KMS-11 (cell line): ENCODE results near the gene GPR62.

ENCODE experiments used
- H2AFZ ChIP-seq: fragments of 200-600 bp; sonication (generic); 2 replicates; pipeline ENCODE4 v1.6.1; 2016; ENCODE audit warnings: antibody characterized with exemption, mixed run types, low read depth
- H3K27ac ChIP-seq: fragments of 200-600 bp; sonication (generic); 2 replicates; pipeline ENCODE4 v1.6.1; 2016; ENCODE audit warnings: mild to moderate bottlenecking, mixed run types
- H3K27me3 ChIP-seq: fragments of 200-600 bp; sonication (generic); 2 replicates; pipeline ENCODE4 v1.6.1; 2017; ENCODE audit warnings: mild to moderate bottlenecking, low read depth, mixed run types, moderate library complexity; ENCODE audit not compliant: insufficient read depth
- H3K36me3 ChIP-seq: fragments of 200-600 bp; sonication (generic); 2 replicates; pipeline ENCODE4 v1.6.1; 2017; ENCODE audit warnings: mild to moderate bottlenecking, mixed run types; ENCODE audit not compliant: insufficient read depth
- H3K4me1 ChIP-seq: fragments of 200-600 bp; sonication (generic); 2 replicates; pipeline ENCODE4 v1.6.1; 2016; ENCODE audit warnings: mild to moderate bottlenecking, low read depth, mixed run types; ENCODE audit not compliant: poor library complexity, severe bottlenecking
- H3K4me2 ChIP-seq: fragments of 200-600 bp; sonication (generic); 2 replicates; pipeline ENCODE4 v1.7.0; 2016; ENCODE audit warnings: mild to moderate bottlenecking, mixed run types
- H3K4me3 ChIP-seq: fragments of 200-600 bp; sonication (generic); IDR thresholded peaks from 2 replicates; pipeline ENCODE4 v1.6.1; 2017; ENCODE audit warnings: low read depth, low read length, mixed read lengths; ENCODE audit not compliant: insufficient read depth
- H3K79me2 ChIP-seq: fragments of 200-600 bp; sonication (generic); 2 replicates; pipeline ENCODE4 v1.6.1; 2016; ENCODE audit warnings: low read depth, mixed run types; ENCODE audit not compliant: insufficient read depth
- H3K9ac ChIP-seq: fragments of 200-600 bp; sonication (generic); 2 replicates; pipeline ENCODE4 v1.6.1; 2016; ENCODE audit warnings: mild to moderate bottlenecking, mixed run types
- H4K20me1 ChIP-seq: fragments of 200-600 bp; sonication (generic); 2 replicates; pipeline ENCODE4 v1.6.1; 2016; ENCODE audit warnings: mild to moderate bottlenecking, mixed run types; ENCODE audit not compliant: insufficient read depth
- CTCF ChIP-seq: fragments of 200-600 bp; sonication (generic); conservative IDR thresholded peaks from 2 replicates; pipeline ENCODE4 v1.6.1; 2017; ENCODE audit warnings: low read depth, mild to moderate bottlenecking, antibody characterized with exemption, low read length, moderate library complexity, mixed read lengths

GPR62 gene

GRCh38 chr3:51962854-51963530 is 7.8 kb downstream of the GPR62 start:
- H3K36me3 ChIP-seq = no peaks in the 10 kb centered on the region
- no peak overlapping the region for H3K27ac ChIP-seq
- H3K9ac ChIP-seq = no peak overlapping the region
- no peaks in the 10 kb centered on the region for H3K4me1 ChIP-seq
- TF ChIP-seq CTCF = no peak
- H2AFZ ChIP-seq = no peak overlapping the region
- H3K27me3 ChIP-seq = no peaks in the 10 kb centered on the region
- H3K79me2 ChIP-seq = no peaks in the 10 kb centered on the region
- H4K20me1 ChIP-seq = no peaks in the 10 kb centered on the region
- H3K4me3 ChIP-seq = no peak overlapping the region
- no peak overlapping the region for H3K4me2 ChIP-seq

- no peak for TF ChIP-seq CTCF
- Histone ChIP-seq H2AFZ (no peak overlapping the region), H3K4me3 (no peak overlapping the region), H3K79me2 (no peaks in the 10 kb centered on the region), H3K27me3 (no peaks in the 10 kb centered on the region), H4K20me1 (no peaks in the 10 kb centered on the region), H3K36me3 (no peaks in the 10 kb centered on the region), H3K4me2 (no peak overlapping the region), H3K4me1 (no peaks in the 10 kb centered on the region), H3K27ac (no peak overlapping the region), H3K9ac (no peak overlapping the region)
Observed at GRCh38 chr3:51963951-51964451, 8.8 kb downstream of the GPR62 start.

- no peak for TF ChIP-seq CTCF
- H3K27me3 ChIP-seq = no peaks in the 10 kb centered on the region
- H3K27ac ChIP-seq = no peak overlapping the region
- H3K4me3 ChIP-seq = no peak overlapping the region
- no peak overlapping the region for H3K4me2 ChIP-seq
- H3K36me3 ChIP-seq = no peaks in the 10 kb centered on the region
- no peaks in the 10 kb centered on the region for H3K79me2 ChIP-seq
- no peak overlapping the region for H2AFZ ChIP-seq
- no peaks in the 10 kb centered on the region for H4K20me1 ChIP-seq
- H3K4me1 ChIP-seq = no peaks in the 10 kb centered on the region
- H3K9ac ChIP-seq = no peak overlapping the region
Observed at GRCh38 chr3:51964521-51964920, 9.3 kb downstream of the GPR62 start.

- H3K4me2 ChIP-seq = no peak overlapping the region
- no peaks in the 10 kb centered on the region for H3K79me2 ChIP-seq
- no peak overlapping the region for H3K9ac ChIP-seq
- H3K27me3 ChIP-seq = no peaks in the 10 kb centered on the region
- no peak overlapping the region for H2AFZ ChIP-seq
- no peak for TF ChIP-seq CTCF
- no peaks in the 10 kb centered on the region for H4K20me1 ChIP-seq
- no peaks in the 10 kb centered on the region for H3K4me1 ChIP-seq
- H3K36me3 ChIP-seq = no peaks in the 10 kb centered on the region
- no peak overlapping the region for H3K27ac ChIP-seq
- no peak overlapping the region for H3K4me3 ChIP-seq
Observed at GRCh38 chr3:51966016-51966415, 10.8 kb downstream of the GPR62 start.
